ENCODE data around the gene UIMC1.

GRCh38 chr5:176947847-176948246, 58.7 kb downstream of the UIMC1 start:
- no peak for TF ChIP-seq CTCF (conservative IDR thresholded peaks at IDR 0.05; ENCODE audit: low read depth, low read length)
- TF ChIP-seq EZH2 (IDR thresholded peaks at IDR 0.05; ENCODE audit: borderline replicate concordance, low read depth, low read length, poor library complexity, severe bottlenecking) = no peak

Data from A673 (cell line).